K562 (cell line): ENCODE data around the gene PRDM12. TPM values are rescaled to one million over a fixed set of nuclear protein-coding genes. Genes with fewer than 3 reads are reported as not detected.

ENCODE experiments used
- CLOCK ChIP-seq: fragments of 250-450 bp; sonication (Bioruptor Pico); IDR thresholded peaks from 2 replicates; pipeline ENCODE4 v1.4.0; 2020; ENCODE audit warnings: mild to moderate bottlenecking, moderate library complexity, borderline replicate concordance
- FOXJ2 ChIP-seq: fragments of 200-800 bp; sonication (Bioruptor generic); IDR thresholded peaks from 2 replicates; pipeline ENCODE4 v1.6.1; 2016; ENCODE audit warnings: missing genetic modification characterization, missing compliant biosample characterization
- HDAC1 ChIP-seq, 2 experiments: fragments of 450-650 bp; IDR thresholded peaks; 2 replicates each; pipeline ENCODE4 v1.6.1; 2016 to 2017; ENCODE audit warnings: inconsistent platforms in 1 of 2, mild to moderate bottlenecking in 1 of 2, moderate library complexity in 1 of 2
- HNRNPL ChIP-seq: fragments of 200-400 bp; formaldehyde crosslinking; IDR thresholded peaks from 2 replicates; pipeline ENCODE4 v1.6.1; 2017; ENCODE audit warnings: low read depth, mild to moderate bottlenecking, low read length
- NFIC ChIP-seq: fragments of 450-650 bp; IDR thresholded peaks from 2 replicates; pipeline ENCODE4 v1.6.1; 2017; ENCODE audit warnings: mild to moderate bottlenecking, inconsistent platforms
- NR4A1 ChIP-seq, 2 experiments: fragments of 250-450 bp in 1 of 2; fragments of 450-650 bp in 1 of 2; sonication (Bioruptor Pico) in 1 of 2; IDR thresholded peaks; 2 replicates each; pipeline versions ENCODE4 v1.4.0 to v1.6.1; 2016 to 2020; ENCODE audit warnings: mild to moderate bottlenecking in 2 of 2, missing compliant biosample characterization in 1 of 2, missing genetic modification characterization in 1 of 2, moderate library complexity in 1 of 2
- RBFOX2 ChIP-seq: fragments of 200-400 bp; formaldehyde crosslinking; IDR thresholded peaks from 2 replicates; pipeline ENCODE4 v1.6.1; 2017; ENCODE audit warnings: low read depth, mild to moderate bottlenecking, low read length, moderate library complexity
- RBM39 ChIP-seq: fragments of 200-400 bp; formaldehyde crosslinking; optimal IDR thresholded peaks from 2 replicates; pipeline ENCODE3; 2018; ENCODE audit warnings: low read depth, low read length
- RNF2 ChIP-seq: sonication (generic); IDR thresholded peaks from 2 replicates; pipeline ENCODE4 v1.6.1; 2016
- SNIP1 ChIP-seq: fragments of 450-650 bp; IDR thresholded peaks from 2 replicates; pipeline ENCODE4 v1.7.1; 2017; ENCODE audit warnings: low read depth, mild to moderate bottlenecking
- ZNF124 ChIP-seq: sonication (generic); formaldehyde crosslinking; IDR thresholded peaks from 2 replicates; pipeline ENCODE4 v1.8.1; 2022; ENCODE audit warnings: missing genetic modification reagents
- ZNF316 ChIP-seq: fragments of 450-650 bp; IDR thresholded peaks from 2 replicates; pipeline ENCODE4 v1.6.1; 2016
- ZNF75A ChIP-seq: fragments of 450-650 bp; formaldehyde crosslinking; IDR thresholded peaks from 2 replicates; pipeline ENCODE4 v1.4.0; 2020; ENCODE audit warnings: mild to moderate bottlenecking
- polyA plus RNA-seq, 8 experiments: library from polyadenylated mRNA; depleted of rRNA in 4 of 8; stranded (reverse) in 5 of 8; unstranded in 3 of 8; fragments of >200 nt; fragmentation: Nextera tagmentation in 2 of 8; fragmentation: Illumina TruSeq in 1 of 8; extraction: Ambion mirVana in 2 of 8; extraction: Trizol in 1 of 8; gene quantifications; 2 replicates each; pipeline versions ENCODE4 v1.2.1 to v1.2.3, GENCODE V29; 2011 to 2014; ENCODE audit warnings: inconsistent platforms in 1 of 8, missing spikeins in 1 of 8
- total RNA-seq, 7 experiments: library from RNA; depleted of rRNA in 6 of 7; stranded (reverse); fragments of >200 nt in 6 of 7; fragmentation: Illumina TruSeq in 2 of 7; extraction: Trizol in 2 of 7; gene quantifications; 2 replicates each; pipeline versions ENCODE4 v1.2.1 to v1.2.3, GENCODE V29; 2011 to 2021; ENCODE audit warnings: low replicate concordance in 1 of 7
- TF ChIP-seq, protein P1 (sequence below), 3 experiments: fragments of 200-800 bp in 1 of 3; fragments of 250-450 bp in 1 of 3; fragments of 450-650 bp in 1 of 3; sonication (Bioruptor Pico) in 1 of 3; sonication (Bioruptor generic) in 1 of 3; formaldehyde crosslinking in 1 of 3; IDR thresholded peaks; 2 replicates each; pipeline versions ENCODE4 v1.6.1 to v1.8.0; 2016 to 2022; ENCODE audit warnings: mild to moderate bottlenecking in 2 of 3, missing genetic modification characterization in 2 of 3, missing compliant biosample characterization in 1 of 3, moderate library complexity in 1 of 3
- TF ChIP-seq, protein P2 (sequence below): sonication (generic); formaldehyde crosslinking; IDR thresholded peaks from 2 replicates; pipeline ENCODE4 v1.8.0; 2023; ENCODE audit warnings: mild to moderate bottlenecking, missing genetic modification reagents
- TF ChIP-seq, protein P3 (sequence below): fragments of 200-400 bp; formaldehyde crosslinking; IDR thresholded peaks from 2 replicates; pipeline ENCODE4 v1.6.1; 2017; ENCODE audit warnings: mild to moderate bottlenecking, low read depth, low read length, moderate library complexity

The PRDM12 gene
- total and polyA plus RNA-seq, 9 of the 15 experiments (the other 6 are each of a cell fraction or from before 2014, with no cell fraction given) = 0.04 to 0.22 (median 0.07) TPM; not detected in 3

DNA sequence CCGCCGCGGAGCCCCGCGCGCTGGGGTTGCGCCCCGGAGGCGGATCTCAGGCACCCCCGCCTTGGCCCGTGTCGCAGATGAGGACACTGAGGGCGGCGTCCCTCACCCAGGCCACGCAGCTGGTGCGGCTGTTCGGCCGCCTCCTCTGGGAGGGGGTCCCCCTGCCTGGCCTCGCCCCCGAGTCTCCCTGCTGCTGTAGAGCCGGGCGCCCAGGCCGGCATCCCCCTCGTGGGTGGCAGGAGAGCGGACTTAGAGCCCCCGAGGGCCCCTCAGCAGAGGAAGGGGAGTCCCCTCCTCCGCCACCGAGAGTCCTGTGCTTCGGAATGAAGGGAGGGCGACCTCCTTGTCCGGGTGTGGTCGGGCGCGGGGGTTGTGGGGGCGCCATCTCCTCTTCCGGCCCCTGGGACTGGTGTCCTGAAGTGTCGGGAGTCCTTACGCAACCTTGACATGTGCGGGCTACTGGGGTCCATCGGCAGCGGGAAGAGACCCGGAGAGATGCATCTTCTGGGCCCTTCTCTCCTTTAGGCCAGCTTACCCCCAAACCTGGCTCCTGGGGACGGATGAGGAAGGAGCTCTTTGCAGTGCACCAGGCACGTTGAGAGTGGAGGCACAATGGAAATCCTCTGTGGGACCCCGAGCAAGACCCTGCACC is 17.5 kb downstream of the PRDM12 start (continued):
- TF ChIP-seq, protein P1, sequence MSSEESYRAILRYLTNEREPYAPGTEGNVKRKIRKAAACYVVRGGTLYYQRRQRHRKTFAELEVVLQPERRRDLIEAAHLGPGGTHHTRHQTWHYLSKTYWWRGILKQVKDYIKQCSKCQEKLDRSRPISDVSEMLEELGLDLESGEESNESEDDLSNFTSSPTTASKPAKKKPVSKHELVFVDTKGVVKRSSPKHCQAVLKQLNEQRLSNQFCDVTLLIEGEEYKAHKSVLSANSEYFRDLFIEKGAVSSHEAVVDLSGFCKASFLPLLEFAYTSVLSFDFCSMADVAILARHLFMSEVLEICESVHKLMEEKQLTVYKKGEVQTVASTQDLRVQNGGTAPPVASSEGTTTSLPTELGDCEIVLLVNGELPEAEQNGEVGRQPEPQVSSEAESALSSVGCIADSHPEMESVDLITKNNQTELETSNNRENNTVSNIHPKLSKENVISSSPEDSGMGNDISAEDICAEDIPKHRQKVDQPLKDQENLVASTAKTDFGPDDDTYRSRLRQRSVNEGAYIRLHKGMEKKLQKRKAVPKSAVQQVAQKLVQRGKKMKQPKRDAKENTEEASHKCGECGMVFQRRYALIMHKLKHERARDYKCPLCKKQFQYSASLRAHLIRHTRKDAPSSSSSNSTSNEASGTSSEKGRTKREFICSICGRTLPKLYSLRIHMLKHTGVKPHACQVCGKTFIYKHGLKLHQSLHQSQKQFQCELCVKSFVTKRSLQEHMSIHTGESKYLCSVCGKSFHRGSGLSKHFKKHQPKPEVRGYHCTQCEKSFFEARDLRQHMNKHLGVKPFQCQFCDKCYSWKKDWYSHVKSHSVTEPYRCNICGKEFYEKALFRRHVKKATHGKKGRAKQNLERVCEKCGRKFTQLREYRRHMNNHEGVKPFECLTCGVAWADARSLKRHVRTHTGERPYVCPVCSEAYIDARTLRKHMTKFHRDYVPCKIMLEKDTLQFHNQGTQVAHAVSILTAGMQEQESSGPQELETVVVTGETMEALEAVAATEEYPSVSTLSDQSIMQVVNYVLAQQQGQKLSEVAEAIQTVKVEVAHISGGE (CRISPR knock-in tag; IDR thresholded peaks at IDR 0.05) = 0 out of 6 replicates have a peak, but pooled peaks of 1 of the 3 experiments have one; percentile 4
- TF ChIP-seq HNRNPL (no peak), RNF2 (no peak), CLOCK (no peak), NR4A1 (CRISPR knock-in tag; IDR thresholded peaks at IDR 0.05) (no peak), NR4A1 (tag; IDR thresholded peaks at IDR 0.05) (no peak), FOXJ2 (no peak), ZNF75A (no peak), HDAC1 (IDR thresholded peaks at IDR 0.05) (peak in 1 of 2 experiments; percentile 32; a peak in 2 of 4 replicates), NFIC (no peak), SNIP1 (no peak), RBM39 (no peak), ZNF316 (no peak), ZNF124 (CRISPR knock-in tag) (no peak), RBFOX2 (peak; percentile 60)
- TF ChIP-seq, protein P2, sequence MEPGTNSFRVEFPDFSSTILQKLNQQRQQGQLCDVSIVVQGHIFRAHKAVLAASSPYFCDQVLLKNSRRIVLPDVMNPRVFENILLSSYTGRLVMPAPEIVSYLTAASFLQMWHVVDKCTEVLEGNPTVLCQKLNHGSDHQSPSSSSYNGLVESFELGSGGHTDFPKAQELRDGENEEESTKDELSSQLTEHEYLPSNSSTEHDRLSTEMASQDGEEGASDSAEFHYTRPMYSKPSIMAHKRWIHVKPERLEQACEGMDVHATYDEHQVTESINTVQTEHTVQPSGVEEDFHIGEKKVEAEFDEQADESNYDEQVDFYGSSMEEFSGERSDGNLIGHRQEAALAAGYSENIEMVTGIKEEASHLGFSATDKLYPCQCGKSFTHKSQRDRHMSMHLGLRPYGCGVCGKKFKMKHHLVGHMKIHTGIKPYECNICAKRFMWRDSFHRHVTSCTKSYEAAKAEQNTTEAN = no peak
- TF ChIP-seq, protein P3, sequence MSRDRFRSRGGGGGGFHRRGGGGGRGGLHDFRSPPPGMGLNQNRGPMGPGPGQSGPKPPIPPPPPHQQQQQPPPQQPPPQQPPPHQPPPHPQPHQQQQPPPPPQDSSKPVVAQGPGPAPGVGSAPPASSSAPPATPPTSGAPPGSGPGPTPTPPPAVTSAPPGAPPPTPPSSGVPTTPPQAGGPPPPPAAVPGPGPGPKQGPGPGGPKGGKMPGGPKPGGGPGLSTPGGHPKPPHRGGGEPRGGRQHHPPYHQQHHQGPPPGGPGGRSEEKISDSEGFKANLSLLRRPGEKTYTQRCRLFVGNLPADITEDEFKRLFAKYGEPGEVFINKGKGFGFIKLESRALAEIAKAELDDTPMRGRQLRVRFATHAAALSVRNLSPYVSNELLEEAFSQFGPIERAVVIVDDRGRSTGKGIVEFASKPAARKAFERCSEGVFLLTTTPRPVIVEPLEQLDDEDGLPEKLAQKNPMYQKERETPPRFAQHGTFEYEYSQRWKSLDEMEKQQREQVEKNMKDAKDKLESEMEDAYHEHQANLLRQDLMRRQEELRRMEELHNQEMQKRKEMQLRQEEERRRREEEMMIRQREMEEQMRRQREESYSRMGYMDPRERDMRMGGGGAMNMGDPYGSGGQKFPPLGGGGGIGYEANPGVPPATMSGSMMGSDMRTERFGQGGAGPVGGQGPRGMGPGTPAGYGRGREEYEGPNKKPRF = no peak
